ENCODE measurements around the gene FAM200A. TPM values are rescaled to one million over a fixed set of nuclear protein-coding genes. Genes with fewer than 3 reads are reported as not detected.
"Not testable (repeated sequence)": the region's sequence is repeated elsewhere in the genome, so short reads cannot be mapped to it uniquely, and the experiment has no call there.

The FAM200A gene
- total RNA-seq (7.6 TPM), polyA plus RNA-seq (11.2 TPM)
- long read RNA-seq, donor 1, result 0 reads
- long read RNA-seq, donor 2, result 0 reads
- long read RNA-seq, donor 3, transcript FAM200A-202 (2 exons, 2,480 nt), result major isoform, 7 of 25 reads
- long read RNA-seq, donor 3, partial matches to known transcripts, result 0 of 25 reads
- long read RNA-seq, donor 3, other reads (novel, unspliced or antisense), result 18 of 25 reads
- long read RNA-seq, donor 4, partial matches to known transcripts, result 0 of 3 reads
- long read RNA-seq, donor 4, other reads (novel, unspliced or antisense), result 0 of 3 reads
- long read RNA-seq, donor 5, transcript FAM200A-202 (2 exons, 2,480 nt), result major isoform, 5 of 5 reads
- long read RNA-seq, donor 5, partial matches to known transcripts, result 0 of 5 reads
- long read RNA-seq, donor 5, other reads (novel, unspliced or antisense), result 0 of 5 reads
- long read RNA-seq, donor 6, partial matches to known transcripts, result 0 of 4 reads
- long read RNA-seq, donor 6, other reads (novel, unspliced or antisense), result 0 of 4 reads
- long read RNA-seq, donor 7, transcript FAM200A-202 (2 exons, 2,480 nt), result major isoform, 6 of 6 reads
- long read RNA-seq, donor 7, partial matches to known transcripts, result 0 of 6 reads
- long read RNA-seq, donor 7, other reads (novel, unspliced or antisense), result 0 of 6 reads
- long read RNA-seq, donor 8, transcript FAM200A-202 (2 exons, 2,480 nt), result major isoform, 5 of 5 reads
- long read RNA-seq, donor 8, partial matches to known transcripts, result 0 of 5 reads
- long read RNA-seq, donor 8, other reads (novel, unspliced or antisense), result 0 of 5 reads
- long read RNA-seq, donor 9, partial matches to known transcripts, result 0 of 4 reads
- long read RNA-seq, donor 9, other reads (novel, unspliced or antisense), result 0 of 4 reads
- long read RNA-seq, donor 10, partial matches to known transcripts, result 0 of 4 reads
- long read RNA-seq, donor 10, other reads (novel, unspliced or antisense), result 0 of 4 reads

DNA sequence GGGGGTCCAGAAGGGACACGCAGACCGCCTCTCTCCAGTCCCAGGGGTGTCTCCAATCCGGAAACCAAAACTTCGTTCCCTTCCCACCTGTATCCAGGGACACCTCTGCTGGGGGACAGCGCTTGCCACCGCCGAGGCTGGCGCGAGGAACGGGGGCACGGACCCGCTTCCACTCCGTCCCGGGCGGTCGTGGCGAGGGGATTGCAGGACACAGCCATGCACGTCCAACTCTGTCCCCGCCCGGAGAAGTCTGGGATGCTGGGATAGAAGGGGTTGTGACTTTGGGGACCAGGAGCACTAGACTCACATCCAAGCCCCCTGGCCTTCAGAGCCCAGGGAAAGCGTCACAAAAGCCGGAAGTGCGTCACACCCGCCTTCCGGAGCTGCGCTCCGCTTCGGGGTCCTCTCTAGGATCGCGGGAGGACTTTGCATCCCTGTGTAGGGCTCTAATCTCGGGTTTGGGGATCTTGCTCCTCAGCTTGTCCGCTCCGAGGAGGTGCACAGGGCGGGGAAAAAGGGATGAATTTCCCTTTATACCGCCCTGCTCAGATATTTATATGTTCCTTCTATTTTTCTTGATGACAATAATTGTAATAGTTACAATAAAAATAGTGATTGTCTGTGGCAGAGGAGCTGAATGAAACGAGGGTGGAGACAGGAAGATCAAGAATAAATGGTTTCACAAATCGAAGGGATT lies at the start of gene FAM200A:
Gene FAM200A, minus strand, starts transcription at position 348 of the 697 bp plus-strand sequence. CDS start 3,707 bp downstream, outside the sequence.
- H3K36me3 ChIP-seq (ENCODE audit: control insufficient read depth in 2 of 2, insufficient read depth in 2 of 2, low read length in 1 of 2), result peaks cover 13 to 37% of the 10 kb centered on the region in 2 donors
- under 1% methylated on average over 37 of the region's 37 CpGs for WGBS
- DNase-seq (ENCODE audit: low read depth in 6 of 9, low spot score in 9 of 9), result peak; percentile 83 to 96 (median 91)
- H3K9me3 ChIP-seq (ENCODE audit: control insufficient read depth in 2 of 2, insufficient read depth in 1 of 2, low read length in 1 of 2), result no peaks in the 10 kb centered on the region
- H3K27ac ChIP-seq (ENCODE audit: low read depth in 1 of 2, low read length in 1 of 2), result peak within 1 kb of the TSS; percentile 70 to 81
- peaks cover 13 to 14% of the 10 kb centered on the region in 2 donors for H3K4me1 ChIP-seq (ENCODE audit: control insufficient read depth in 2 of 2, insufficient read depth in 2 of 2, low read length in 2 of 2)
- peak within 1 kb of the TSS; percentile 82 to 99 for H3K4me3 ChIP-seq (ENCODE audit: low read length in 2 of 2)
- no peaks in the 10 kb centered on the region for H3K27me3 ChIP-seq (ENCODE audit: control insufficient read depth in 2 of 2, insufficient read depth in 1 of 2, low read length in 1 of 2)

DNA sequence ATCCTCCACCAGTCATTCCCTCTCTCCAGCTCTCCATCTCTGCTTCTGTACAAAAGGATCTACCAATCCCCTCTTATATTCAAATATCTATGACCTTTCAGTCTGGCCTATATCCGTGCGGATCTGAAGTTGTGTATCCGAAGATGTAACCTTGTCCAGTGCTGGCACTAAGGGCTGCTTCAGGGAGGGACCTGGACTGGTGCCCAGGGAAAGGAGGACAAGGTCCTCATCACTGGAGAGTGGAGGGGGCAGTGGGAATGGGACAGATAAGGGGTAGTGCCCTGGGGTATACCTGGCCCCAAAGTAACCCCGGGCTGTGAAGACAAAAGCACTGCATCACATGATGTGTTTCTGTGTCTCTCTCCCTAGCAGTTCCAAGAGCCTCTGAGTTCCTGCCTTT lies 47.9 kb upstream of the FAM200A start:
- H3K4me1 ChIP-seq (ENCODE audit: control insufficient read depth in 2 of 2, insufficient read depth in 2 of 2, low read length in 2 of 2), result peaks cover 0 to 6% of the 10 kb centered on the region in 2 donors
- H3K36me3 ChIP-seq (ENCODE audit: control insufficient read depth in 2 of 2, insufficient read depth in 2 of 2, low read length in 1 of 2), result no peaks in the 10 kb centered on the region
- no peak overlapping the region for H3K4me3 ChIP-seq (ENCODE audit: low read length in 2 of 2)
- 93% methylated on average over 4 of the region's 4 CpGs for WGBS
- no peak for DNase-seq (ENCODE audit: low read depth in 6 of 9, low spot score in 9 of 9)
- no peaks in the 10 kb centered on the region for H3K27me3 ChIP-seq (ENCODE audit: control insufficient read depth in 2 of 2, insufficient read depth in 1 of 2, low read length in 1 of 2)
- no peak overlapping the region for H3K27ac ChIP-seq (ENCODE audit: low read depth in 1 of 2, low read length in 1 of 2)
- peaks cover 0 to 8% of the 10 kb centered on the region in 2 donors for H3K9me3 ChIP-seq (ENCODE audit: control insufficient read depth in 2 of 2, insufficient read depth in 1 of 2, low read length in 1 of 2)

DNA sequence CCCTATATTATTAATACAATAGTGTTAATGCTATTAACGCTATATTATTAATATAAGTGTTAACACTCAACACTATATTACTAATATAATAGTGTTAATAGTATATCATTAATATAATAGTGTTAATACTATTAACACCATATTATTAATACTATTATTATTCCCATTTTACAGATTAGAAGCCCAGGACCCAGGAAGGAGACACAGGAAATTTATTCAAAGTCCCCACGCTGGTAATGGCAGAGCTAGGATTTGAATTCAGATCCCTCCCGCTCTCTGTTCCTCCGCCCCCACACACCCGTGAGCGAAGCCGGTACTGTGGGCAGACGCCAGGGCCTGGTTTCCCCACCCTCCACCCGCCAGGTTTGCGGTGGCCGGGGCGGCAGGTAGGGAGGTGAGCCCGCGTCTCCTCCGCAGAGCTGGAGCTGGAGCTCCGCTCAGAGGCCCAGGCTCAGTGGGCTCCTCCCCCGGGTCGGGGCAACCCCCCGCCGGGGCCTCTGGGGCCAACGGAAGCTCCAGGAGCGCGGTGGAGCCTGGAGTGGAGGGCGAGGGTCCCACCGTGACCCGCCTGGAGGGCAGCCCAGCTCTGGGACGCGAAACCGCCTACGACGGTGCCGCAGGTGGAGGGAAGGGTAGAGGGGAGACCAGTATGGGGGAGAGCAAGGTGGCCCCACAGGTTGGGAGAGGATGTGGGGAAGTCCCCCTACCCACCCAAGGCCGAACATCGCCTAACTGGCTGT lies 46.0 kb upstream of the FAM200A start, which contains the start of gene TMEM225B:
Gene TMEM225B, plus strand, starts transcription at position 506 of the 740 bp plus-strand sequence. CDS start 6,122 bp downstream, outside the sequence.
- Histone ChIP-seq H3K36me3 (ENCODE audit: control insufficient read depth in 2 of 2, insufficient read depth in 2 of 2, low read length in 1 of 2) (no peaks in the 10 kb centered on the region), H3K27me3 (ENCODE audit: control insufficient read depth in 2 of 2, insufficient read depth in 1 of 2, low read length in 1 of 2) (no peaks in the 10 kb centered on the region), H3K9me3 (ENCODE audit: control insufficient read depth in 2 of 2, insufficient read depth in 1 of 2, low read length in 1 of 2) (peaks cover 0 to 8% of the 10 kb centered on the region in 2 donors), H3K27ac (ENCODE audit: low read depth in 1 of 2, low read length in 1 of 2) (no peak within 1 kb of the TSS), H3K4me1 (ENCODE audit: control insufficient read depth in 2 of 2, insufficient read depth in 2 of 2, low read length in 2 of 2) (peaks cover 0 to 3% of the 10 kb centered on the region in 2 donors), H3K4me3 (ENCODE audit: low read length in 2 of 2) (no peak within 1 kb of the TSS)
- 66% methylated on average over 34 of the region's 34 CpGs for WGBS
- peak in 3 of 9 donors; percentile 48 to 57 (median 56) for DNase-seq (ENCODE audit: low read depth in 6 of 9, low spot score in 9 of 9)

DNA sequence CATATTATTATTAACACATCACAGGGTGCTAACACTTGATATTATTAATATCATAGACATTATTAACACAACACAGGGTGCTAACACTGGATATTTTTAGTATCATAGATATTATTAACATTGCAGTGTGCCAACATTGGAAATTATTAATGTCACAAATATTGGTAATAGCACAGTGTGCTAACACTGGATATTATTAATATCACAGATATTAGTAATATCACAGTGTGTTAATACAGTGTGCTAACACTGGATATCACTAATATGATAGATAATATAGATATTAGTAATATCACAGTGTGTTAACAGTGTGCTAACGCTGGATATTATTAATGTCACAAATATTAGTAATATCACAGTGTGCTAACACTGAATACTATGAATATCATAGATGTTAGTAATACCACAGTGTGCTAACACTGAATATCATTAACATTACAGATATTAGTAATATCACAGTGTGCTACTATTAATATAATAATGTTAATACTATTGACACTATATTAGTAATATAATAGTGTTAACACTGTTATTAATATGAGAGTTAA lies 44.6 kb upstream of the FAM200A start:
- Histone ChIP-seq H3K4me1 (ENCODE audit: control insufficient read depth in 2 of 2, insufficient read depth in 2 of 2, low read length in 2 of 2) (no peaks in the 10 kb centered on the region), H3K36me3 (ENCODE audit: control insufficient read depth in 2 of 2, insufficient read depth in 2 of 2, low read length in 1 of 2) (no peaks in the 10 kb centered on the region), H3K27me3 (ENCODE audit: control insufficient read depth in 2 of 2, insufficient read depth in 1 of 2, low read length in 1 of 2) (no peaks in the 10 kb centered on the region), H3K4me3 (ENCODE audit: low read length in 2 of 2) (no peak overlapping the region), H3K9me3 (ENCODE audit: control insufficient read depth in 2 of 2, insufficient read depth in 1 of 2, low read length in 1 of 2) (peaks cover 0 to 8% of the 10 kb centered on the region in 2 donors), H3K27ac (ENCODE audit: low read depth in 1 of 2, low read length in 1 of 2) (no peak overlapping the region)
- DNase-seq (ENCODE audit: low read depth in 6 of 9, low spot score in 9 of 9), result no peak
- WGBS, result 95% methylated on average over 1 of the region's 1 CpG

DNA sequence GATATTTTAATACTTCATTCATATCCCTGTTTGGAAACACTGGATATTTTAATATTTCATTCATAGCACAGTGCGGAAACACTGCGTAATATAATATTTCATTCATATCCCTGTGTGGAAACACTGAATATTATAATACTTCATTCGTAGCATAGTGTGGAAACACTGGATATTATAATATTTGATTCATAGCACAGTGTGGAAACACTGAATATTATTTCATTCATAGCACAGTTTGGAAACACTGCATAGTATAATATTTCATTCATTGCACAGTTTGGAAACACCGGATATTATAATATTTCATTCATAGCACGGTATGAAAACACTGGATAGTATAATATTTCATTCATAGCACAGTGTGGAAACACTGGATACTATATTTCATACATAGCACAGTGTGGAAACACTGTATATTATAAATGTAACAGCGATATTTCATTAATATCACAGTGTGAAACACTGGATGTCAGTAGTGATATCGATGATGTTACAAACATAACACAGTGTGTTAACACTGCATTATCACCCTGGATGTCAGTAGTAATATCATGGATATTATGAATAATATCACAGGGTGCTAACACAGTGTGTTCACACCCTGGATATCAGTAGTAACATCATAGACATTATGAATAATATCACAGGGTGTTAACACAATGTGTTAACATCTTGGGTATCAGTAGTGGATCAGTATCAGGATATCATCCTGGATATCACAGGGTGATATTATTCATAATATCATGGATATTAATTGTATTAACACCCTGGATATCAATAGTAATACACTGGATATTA lies 43.2 kb upstream of the FAM200A start:
- WGBS, result 85% methylated on average over 7 of the region's 7 CpGs

DNA sequence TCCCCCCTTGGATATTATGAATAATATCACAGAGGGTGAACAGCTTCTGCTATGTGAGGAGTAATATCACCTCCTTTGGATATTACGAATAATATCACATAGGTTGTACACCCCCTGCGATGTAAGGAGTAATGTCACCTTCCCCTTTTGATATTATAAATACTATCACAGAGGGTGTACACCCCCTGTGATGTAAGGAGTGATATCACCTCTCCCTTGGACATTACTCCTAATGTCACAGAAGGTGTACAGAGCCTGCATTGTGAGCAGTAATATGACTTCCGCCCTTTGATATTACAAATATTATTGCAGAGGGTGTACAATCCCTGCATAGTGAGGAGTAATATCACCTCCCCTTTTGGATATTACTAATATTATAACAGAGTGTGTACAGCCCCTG lies 37.0 kb upstream of the FAM200A start:
- WGBS, result 87% methylated on average over 3 of the region's 3 CpGs
- H3K4me1 ChIP-seq (ENCODE audit: control insufficient read depth in 2 of 2, insufficient read depth in 2 of 2, low read length in 2 of 2), result no peaks in the 10 kb centered on the region
- no peak overlapping the region for H3K4me3 ChIP-seq (ENCODE audit: low read length in 2 of 2)
- H3K9me3 ChIP-seq (ENCODE audit: control insufficient read depth in 2 of 2, insufficient read depth in 1 of 2, low read length in 1 of 2), result no peaks in the 10 kb centered on the region
- DNase-seq (ENCODE audit: low read depth in 6 of 9, low spot score in 9 of 9), result peak in 1 of 9 donors; percentile 39
- H3K36me3 ChIP-seq (ENCODE audit: control insufficient read depth in 2 of 2, insufficient read depth in 2 of 2, low read length in 1 of 2), result no peaks in the 10 kb centered on the region
- peaks cover 0 to 6% of the 10 kb centered on the region in 2 donors for H3K27me3 ChIP-seq (ENCODE audit: control insufficient read depth in 2 of 2, insufficient read depth in 1 of 2, low read length in 1 of 2)
- no peak overlapping the region for H3K27ac ChIP-seq (ENCODE audit: low read depth in 1 of 2, low read length in 1 of 2)

More for the DNA sequence above, 43.2 kb upstream of the FAM200A start:
- Histone ChIP-seq H3K36me3 (ENCODE audit: control insufficient read depth in 2 of 2, insufficient read depth in 2 of 2, low read length in 1 of 2) (no peaks in the 10 kb centered on the region), H3K27me3 (ENCODE audit: control insufficient read depth in 2 of 2, insufficient read depth in 1 of 2, low read length in 1 of 2) (no peaks in the 10 kb centered on the region), H3K4me1 (ENCODE audit: control insufficient read depth in 2 of 2, insufficient read depth in 2 of 2, low read length in 2 of 2) (no peaks in the 10 kb centered on the region), H3K4me3 (ENCODE audit: low read length in 2 of 2) (no peak overlapping the region), H3K27ac (ENCODE audit: low read depth in 1 of 2, low read length in 1 of 2) (no peak overlapping the region), H3K9me3 (ENCODE audit: control insufficient read depth in 2 of 2, insufficient read depth in 1 of 2, low read length in 1 of 2) (peaks cover 0 to 8% of the 10 kb centered on the region in 2 donors)
- DNase-seq (ENCODE audit: low read depth in 6 of 9, low spot score in 9 of 9), result peak in 1 of 9 donors; percentile 49

DNA sequence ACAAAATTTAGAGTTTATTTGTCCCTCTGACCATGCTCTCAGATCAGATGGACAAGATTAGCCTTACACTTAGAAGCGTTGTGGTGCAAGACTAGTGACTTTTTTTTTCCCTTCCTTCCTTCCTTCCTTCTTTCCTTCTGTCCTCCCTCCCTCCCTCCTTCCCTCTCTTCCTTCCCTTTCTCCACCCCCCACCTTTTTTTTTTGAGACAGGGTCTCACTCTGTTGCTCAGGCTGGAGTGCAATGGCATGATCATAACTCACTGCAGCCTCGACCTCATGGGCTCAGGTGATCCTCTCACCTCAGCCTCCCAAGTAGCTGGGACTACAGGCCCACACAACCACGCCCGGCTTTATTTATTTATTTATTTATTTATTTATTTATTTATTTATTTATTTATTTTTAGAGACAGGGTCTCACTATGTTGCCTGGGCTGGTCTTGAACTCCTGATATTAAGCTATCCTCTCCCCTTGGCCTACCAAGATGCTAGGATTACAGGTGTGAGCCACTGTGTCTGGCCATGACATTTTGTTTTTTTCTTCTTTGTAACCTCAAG lies 28.9 kb upstream of the FAM200A start:
- not testable (repeated sequence) for H3K27me3 ChIP-seq (ENCODE audit: control insufficient read depth in 2 of 2, insufficient read depth in 1 of 2, low read length in 1 of 2); H3K9me3 ChIP-seq (ENCODE audit: control insufficient read depth in 2 of 2, insufficient read depth in 1 of 2, low read length in 1 of 2); DNase-seq (ENCODE audit: low read depth in 6 of 9, low spot score in 9 of 9); H3K36me3 ChIP-seq (ENCODE audit: control insufficient read depth in 2 of 2, insufficient read depth in 2 of 2, low read length in 1 of 2); H3K27ac ChIP-seq (ENCODE audit: low read depth in 1 of 2, low read length in 1 of 2)
- Histone ChIP-seq H3K4me1 (ENCODE audit: control insufficient read depth in 2 of 2, insufficient read depth in 2 of 2, low read length in 2 of 2) (peaks cover 8 to 14% of the 10 kb centered on the region in 2 donors), H3K4me3 (ENCODE audit: low read length in 2 of 2) (peak overlapping the region; percentile 52 to 57)
- WGBS, result 65% methylated on average over 4 of the region's 4 CpGs

Measured in thymus (tissue), 14 donors.